Memory B cell (primary cell): ENCODE results near the gene CNNM4.

ENCODE experiments used
- ATAC-seq: fragments of 150-1000 bp; cut with Tn5 transposase; 2 replicates; pipeline ENCODE4 v1.10.0; 2021; ENCODE audit warnings: low read depth, mild to moderate bottlenecking, moderate library complexity
- DNase-seq, 2 donors: peaks; one replicate each; pipeline ENCODE4 v3.0.0; 2022; ENCODE audit warnings: low spot score in 2 of 2
- H3K27ac Mint-ChIP-seq: one replicate; pipeline ENCODE4 v1.8.0; 2022; ENCODE audit warnings: mild to moderate bottlenecking, moderate library complexity, mixed read lengths
- H3K27me3 Mint-ChIP-seq: one replicate; pipeline ENCODE4 v1.8.0; 2022; ENCODE audit warnings: mixed read lengths
- H3K36me3 Mint-ChIP-seq: one replicate; pipeline ENCODE4 v1.8.0; 2022; ENCODE audit warnings: mild to moderate bottlenecking, mixed read lengths
- H3K4me1 Mint-ChIP-seq: one replicate; pipeline ENCODE4 v1.8.0; 2022; ENCODE audit warnings: mixed read lengths
- H3K4me3 Mint-ChIP-seq: one replicate; pipeline ENCODE4 v1.8.0; 2022; ENCODE audit warnings: mild to moderate bottlenecking, moderate library complexity, mixed read lengths
- H3K9me3 Mint-ChIP-seq: one replicate; pipeline ENCODE4 v1.8.0; 2022; ENCODE audit warnings: mixed read lengths

The CNNM4 gene

GRCh38 chr2:96764253-96764637 lies 3.5 kb downstream of the CNNM4 start:
- ATAC-seq (no peak), DNase-seq (no peak)
- H3K27ac Mint-ChIP-seq: peak overlapping the region; percentile 46
- H3K4me3 Mint-ChIP-seq: peak overlapping the region; percentile 90
- H3K9me3 Mint-ChIP-seq: no peaks in the 10 kb centered on the region
- peaks cover 4% of the 10 kb centered on the region for H3K36me3 Mint-ChIP-seq
- peaks cover 65% of the 10 kb centered on the region for H3K4me1 Mint-ChIP-seq
- no peaks in the 10 kb centered on the region for H3K27me3 Mint-ChIP-seq

- H3K27ac Mint-ChIP-seq: peak overlapping the region; percentile 85
- H3K4me3 Mint-ChIP-seq: peak overlapping the region; percentile 80
- H3K27me3 Mint-ChIP-seq: no peaks in the 10 kb centered on the region
- H3K36me3 Mint-ChIP-seq: peaks cover 4% of the 10 kb centered on the region
- no peaks in the 10 kb centered on the region for H3K9me3 Mint-ChIP-seq
- ATAC-seq (no peak), DNase-seq (no peak)
- peaks cover 58% of the 10 kb centered on the region for H3K4me1 Mint-ChIP-seq
These were observed 6.6 kb downstream of the CNNM4 start for GRCh38 chr2:96767135-96767871.

- Mint-ChIP-seq H3K4me1 (peaks cover 58% of the 10 kb centered on the region), H3K27me3 (no peaks in the 10 kb centered on the region), H3K36me3 (peaks cover 7% of the 10 kb centered on the region), H3K4me3 (peak overlapping the region; percentile 80), H3K27ac (peak overlapping the region; percentile 85), H3K9me3 (no peaks in the 10 kb centered on the region)
- DNase-seq (peak in 1 of 2 donors; percentile 42), ATAC-seq (peak; percentile 89)
These were observed 7.4 kb downstream of the CNNM4 start for GRCh38 chr2:96768083-96768561.

- no peak for ATAC-seq
- no peaks in the 10 kb centered on the region for H3K9me3 Mint-ChIP-seq
- peaks cover 7% of the 10 kb centered on the region for H3K36me3 Mint-ChIP-seq
- H3K27ac Mint-ChIP-seq: peak overlapping the region; percentile 42
- no peaks in the 10 kb centered on the region for H3K27me3 Mint-ChIP-seq
- no peak overlapping the region for H3K4me3 Mint-ChIP-seq
- no peak for DNase-seq
- peaks cover 54% of the 10 kb centered on the region for H3K4me1 Mint-ChIP-seq
These were observed 9.1 kb downstream of the CNNM4 start for GRCh38 chr2:96769814-96770213.

GRCh38 chr2:96770442-96771202 lies 9.9 kb downstream of the CNNM4 start:
- peaks cover 59% of the 10 kb centered on the region for H3K4me1 Mint-ChIP-seq
- H3K36me3 Mint-ChIP-seq: peaks cover 6% of the 10 kb centered on the region
- H3K27me3 Mint-ChIP-seq: no peaks in the 10 kb centered on the region
- ATAC-seq: no peak
- no peak overlapping the region for H3K4me3 Mint-ChIP-seq
- H3K27ac Mint-ChIP-seq: peak overlapping the region; percentile 42
- no peak for DNase-seq
- no peaks in the 10 kb centered on the region for H3K9me3 Mint-ChIP-seq

- Mint-ChIP-seq H3K4me3 (peak overlapping the region; percentile 6), H3K27ac (peak overlapping the region; percentile 6)
These were observed 11.3 kb downstream of the CNNM4 start for GRCh38 chr2:96771796-96772618.

GRCh38 chr2:96772903-96773671 lies 12.4 kb downstream of the CNNM4 start:
- H3K36me3 Mint-ChIP-seq: peaks cover 3% of the 10 kb centered on the region
- peak overlapping the region; percentile 67 for H3K4me3 Mint-ChIP-seq
- ATAC-seq: no peak
- H3K4me1 Mint-ChIP-seq: peaks cover 44% of the 10 kb centered on the region
- peak overlapping the region; percentile 92 for H3K27ac Mint-ChIP-seq
- H3K27me3 Mint-ChIP-seq: no peaks in the 10 kb centered on the region
- DNase-seq: no peak
- H3K9me3 Mint-ChIP-seq: peaks cover 3% of the 10 kb centered on the region

More at GRCh38 chr2:96771796-96772618, 11.3 kb downstream of the CNNM4 start:
- no peak for DNase-seq
- ATAC-seq: no peak
- H3K4me1 Mint-ChIP-seq: peaks cover 54% of the 10 kb centered on the region
- H3K36me3 Mint-ChIP-seq: peaks cover 3% of the 10 kb centered on the region
- no peaks in the 10 kb centered on the region for H3K27me3 Mint-ChIP-seq
- H3K9me3 Mint-ChIP-seq: peaks cover 3% of the 10 kb centered on the region

- H3K27me3 Mint-ChIP-seq: no peaks in the 10 kb centered on the region
- H3K4me3 Mint-ChIP-seq: peak overlapping the region; percentile 94
- ATAC-seq (peak; percentile 76), DNase-seq (peak in 1 of 2 donors; percentile 27)
- peaks cover 3% of the 10 kb centered on the region for H3K36me3 Mint-ChIP-seq
- H3K4me1 Mint-ChIP-seq: peaks cover 37% of the 10 kb centered on the region
- peak overlapping the region; percentile 92 for H3K27ac Mint-ChIP-seq
- H3K9me3 Mint-ChIP-seq: peaks cover 3% of the 10 kb centered on the region
These were observed 13.2 kb downstream of the CNNM4 start for GRCh38 chr2:96773922-96774321.

- DNase-seq (no peak), ATAC-seq (no peak)
- H3K27ac Mint-ChIP-seq: no peak overlapping the region
- H3K4me3 Mint-ChIP-seq: peak overlapping the region; percentile 3
- peaks cover 3% of the 10 kb centered on the region for H3K9me3 Mint-ChIP-seq
- H3K36me3 Mint-ChIP-seq: peaks cover 4% of the 10 kb centered on the region
- H3K4me1 Mint-ChIP-seq: peaks cover 29% of the 10 kb centered on the region
- no peaks in the 10 kb centered on the region for H3K27me3 Mint-ChIP-seq
These were observed 14.5 kb downstream of the CNNM4 start for GRCh38 chr2:96775160-96775559.

- Mint-ChIP-seq H3K4me3 (no peak overlapping the region), H3K27ac (no peak overlapping the region), H3K27me3 (no peaks in the 10 kb centered on the region), H3K36me3 (peaks cover 9% of the 10 kb centered on the region), H3K4me1 (peaks cover 2% of the 10 kb centered on the region), H3K9me3 (no peaks in the 10 kb centered on the region)
- ATAC-seq: no peak
- DNase-seq: no peak
These were observed 22.7 kb downstream of the CNNM4 start for GRCh38 chr2:96783388-96783787.

- Mint-ChIP-seq H3K27ac (no peak overlapping the region), H3K36me3 (peaks cover 4% of the 10 kb centered on the region), H3K9me3 (no peaks in the 10 kb centered on the region), H3K27me3 (no peaks in the 10 kb centered on the region), H3K4me3 (no peak overlapping the region), H3K4me1 (peaks cover 6% of the 10 kb centered on the region)
- no peak for ATAC-seq
- no peak for DNase-seq
These were observed 26.7 kb downstream of the CNNM4 start for GRCh38 chr2:96787411-96787810.

- ATAC-seq (no peak), DNase-seq (no peak)
- Mint-ChIP-seq H3K4me1 (peaks cover 12% of the 10 kb centered on the region), H3K9me3 (no peaks in the 10 kb centered on the region), H3K27ac (peak overlapping the region; percentile 56), H3K27me3 (no peaks in the 10 kb centered on the region), H3K4me3 (no peak overlapping the region), H3K36me3 (no peaks in the 10 kb centered on the region)
These were observed 27.9 kb downstream of the CNNM4 start for GRCh38 chr2:96788442-96789244.

GRCh38 chr2:96789245-96789617 lies 28.5 kb downstream of the CNNM4 start:
- no peaks in the 10 kb centered on the region for H3K36me3 Mint-ChIP-seq
- DNase-seq (no peak), ATAC-seq (no peak)
- H3K27me3 Mint-ChIP-seq: no peaks in the 10 kb centered on the region
- peaks cover 12% of the 10 kb centered on the region for H3K4me1 Mint-ChIP-seq
- H3K4me3 Mint-ChIP-seq: no peak overlapping the region
- peak overlapping the region; percentile 56 for H3K27ac Mint-ChIP-seq
- H3K9me3 Mint-ChIP-seq: no peaks in the 10 kb centered on the region
